Upper lobe of right lung (tissue), 1 donor: ENCODE results near the gene SLC16A8. TPM values are rescaled to one million over a fixed set of nuclear protein-coding genes. Genes with fewer than 3 reads are reported as not detected.

ENCODE experiments used
- ATAC-seq: fragments of 200-7000 bp; cut with Tn5 transposase; one replicate; pipeline ENCODE4 v1.9.1; 2020; ENCODE audit warnings: mild to moderate bottlenecking, moderate library complexity
- DNase-seq: peaks from one replicate; pipeline ENCODE4 v3.0.0-alpha.2; 2020
- H3K27ac ChIP-seq: fragments of 200-600 bp; one replicate; pipeline ENCODE4 v1.8.0; 2022
- H3K27me3 ChIP-seq: fragments of 200-600 bp; one replicate; pipeline ENCODE4 v1.8.0; 2022; ENCODE audit warnings: mild to moderate bottlenecking
- H3K36me3 ChIP-seq: fragments of 200-600 bp; one replicate; pipeline ENCODE4 v1.8.0; 2022
- H3K4me1 ChIP-seq: fragments of 200-600 bp; one replicate; pipeline ENCODE4 v1.8.0; 2022
- H3K4me3 ChIP-seq: fragments of 200-600 bp; one replicate; pipeline ENCODE4 v1.8.0; 2022; ENCODE audit warnings: mild to moderate bottlenecking
- H3K9me3 ChIP-seq: fragments of 200-600 bp; one replicate; pipeline ENCODE4 v1.8.0; 2022
- CTCF ChIP-seq: fragments of 200-600 bp; IDR thresholded peaks from one replicate; pipeline ENCODE4 v1.8.0; 2022; ENCODE audit warnings: antibody characterized with exemption
- intact Hi-C: fragments of 100-400 bp; cut with DNase I; formaldehyde crosslinking; loops from one replicate; pipeline ENCODE4 v1.11.0; 2022
- total RNA-seq: library from RNA; stranded (reverse); fragmentation: NEBNext Ultra II Directional; extraction: Animal tissue kit (Norgen Biotek cat#: 25700); gene quantifications from one replicate; pipeline ENCODE4 v1.2.1, GENCODE V29; 2021
- donor health status: DM: no; HTN: yes; CAD: no; lungs with severe emphysema.

Gene SLC16A8
- total RNA-seq, 1 donor from 2014 or later = not detected

GRCh38 chr22:38074181-38075104, 9.5 kb downstream of the SLC16A8 start:
- no peaks in the 10 kb centered on the region for H3K27me3 ChIP-seq
- DNase-seq = no peak
- peaks cover 48% of the 10 kb centered on the region for H3K36me3 ChIP-seq

GRCh38 chr22:38073150-38074130, 10.5 kb downstream of the SLC16A8 start:
- TF ChIP-seq CTCF = no peak
- ATAC-seq = no peak
- DNase-seq = no peak
- Histone ChIP-seq H3K27ac (no peak overlapping the region), H3K4me3 (no peak overlapping the region), H3K4me1 (no peaks in the 10 kb centered on the region), H3K9me3 (no peaks in the 10 kb centered on the region), H3K36me3 (peaks cover 58% of the 10 kb centered on the region), H3K27me3 (no peaks in the 10 kb centered on the region)
- intact Hi-C loops = no loop called here

More at GRCh38 chr22:38074181-38075104, 9.5 kb downstream of the SLC16A8 start:
- Histone ChIP-seq H3K4me3 (no peak overlapping the region), H3K27ac (no peak overlapping the region), H3K9me3 (no peaks in the 10 kb centered on the region), H3K4me1 (no peaks in the 10 kb centered on the region)
- ATAC-seq = no peak
- no peak for TF ChIP-seq CTCF
- intact Hi-C loops = no loop called here

GRCh38 chr22:38072322-38073149, 11.4 kb downstream of the SLC16A8 start:
- no peak for ATAC-seq
- Histone ChIP-seq H3K27me3 (no peaks in the 10 kb centered on the region), H3K9me3 (no peaks in the 10 kb centered on the region), H3K27ac (no peak overlapping the region), H3K4me3 (no peak overlapping the region), H3K4me1 (no peaks in the 10 kb centered on the region), H3K36me3 (peaks cover 62% of the 10 kb centered on the region)
- TF ChIP-seq CTCF = no peak
- DNase-seq = no peak
- intact Hi-C loops = no loop called here

GRCh38 chr22:38071421-38072321, 12.3 kb downstream of the SLC16A8 start:
- no peaks in the 10 kb centered on the region for H3K9me3 ChIP-seq
- H3K27me3 ChIP-seq = no peaks in the 10 kb centered on the region
- ATAC-seq (no peak), DNase-seq (no peak)
- peaks cover 65% of the 10 kb centered on the region for H3K36me3 ChIP-seq
- no peaks in the 10 kb centered on the region for H3K4me1 ChIP-seq
- intact Hi-C loops = no loop called here
- no peak for TF ChIP-seq CTCF
- no peak overlapping the region for H3K4me3 ChIP-seq
- no peak overlapping the region for H3K27ac ChIP-seq
